Epithelial cell of esophagus (primary cell): ENCODE results near the gene PIK3R6.
A peak's percentile ranks its signal among the peaks of the same experiment; 100 is the strongest.

Experiments used
- DNase-seq: peaks from one replicate; pipeline ENCODE4 v3.0.0; 2010; ENCODE audit warnings: low read depth
- H3K4me3 ChIP-seq: 2 replicates; pipeline ENCODE4 v1.5.1; 2011; ENCODE audit warnings: mild to moderate bottlenecking, low read length, control low read depth
- CTCF ChIP-seq: IDR thresholded peaks from 2 replicates; pipeline ENCODE4 v1.5.1; 2011; ENCODE audit warnings: low read depth, mild to moderate bottlenecking, low read length, control low read depth, inconsistent platforms; ENCODE audit not compliant: insufficient read depth; ENCODE audit errors: missing control alignments

The PIK3R6 gene

GRCh38 chr17:8792646-8793045, 74.8 kb downstream of the PIK3R6 start:
- no peak for TF ChIP-seq CTCF
- H3K4me3 ChIP-seq: no peak overlapping the region
- no peak for DNase-seq

GRCh38 chr17:8791910-8792270, 75.6 kb downstream of the PIK3R6 start:
- peak; percentile 55 for DNase-seq
- H3K4me3 ChIP-seq: no peak overlapping the region
- no peak for TF ChIP-seq CTCF

- TF ChIP-seq CTCF: peak; percentile 17
- DNase-seq: no peak
- no peak overlapping the region for H3K4me3 ChIP-seq
These were observed 76.1 kb downstream of the PIK3R6 start for GRCh38 chr17:8791248-8791909.

- DNase-seq: no peak
- no peak for TF ChIP-seq CTCF
- no peak overlapping the region for H3K4me3 ChIP-seq
These were observed 77.7 kb downstream of the PIK3R6 start for GRCh38 chr17:8789743-8790142.

- DNase-seq: no peak
- no peak overlapping the region for H3K4me3 ChIP-seq
- no peak for TF ChIP-seq CTCF
These were observed 78.5 kb downstream of the PIK3R6 start for GRCh38 chr17:8788998-8789397.

- peak; percentile 90 for TF ChIP-seq CTCF
- DNase-seq: peak; percentile 69
These were observed 81.7 kb downstream of the PIK3R6 start for GRCh38 chr17:8785547-8786413.

More at GRCh38 chr17:8785547-8786413, 81.7 kb downstream of the PIK3R6 start:
- H3K4me3 ChIP-seq: no peak overlapping the region
